HG02885 (cell line): ENCODE results near the gene CBLC.
A peak's percentile ranks its signal among the peaks of the same experiment; 100 is the strongest.
"Not testable (repeated sequence)": the region's sequence is repeated elsewhere in the genome, so short reads cannot be mapped to it uniquely, and the experiment has no call there.

Experiments
- ATAC-seq: cut with Tn5 transposase; IDR thresholded peaks from one replicate; pipeline ENCODE4 v1.9.1; 2021; ENCODE audit warnings: mild to moderate bottlenecking; ENCODE audit not compliant: unreplicated experiment, poor library complexity

CBLC gene

DNA sequence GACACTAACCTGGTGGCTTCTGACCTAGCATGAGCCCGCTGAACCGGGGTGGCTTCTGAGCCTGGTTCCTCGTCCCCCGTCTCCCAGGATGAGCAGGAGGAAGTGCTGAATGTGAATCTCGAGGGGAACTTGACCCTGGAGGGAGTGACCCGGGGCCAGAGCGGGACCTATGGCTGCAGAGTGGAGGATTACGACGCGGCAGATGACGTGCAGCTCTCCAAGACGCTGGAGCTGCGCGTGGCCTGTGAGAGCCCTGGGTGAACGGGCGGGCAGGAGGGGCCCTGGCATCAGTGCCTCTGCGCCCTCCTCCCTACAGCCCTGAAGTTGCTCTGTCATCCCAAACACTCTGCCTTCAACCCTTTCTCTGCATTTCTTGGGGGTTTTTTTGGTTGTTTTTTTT, 36.8 kb downstream of the CBLC start:
- ATAC-seq, result no peak

DNA sequence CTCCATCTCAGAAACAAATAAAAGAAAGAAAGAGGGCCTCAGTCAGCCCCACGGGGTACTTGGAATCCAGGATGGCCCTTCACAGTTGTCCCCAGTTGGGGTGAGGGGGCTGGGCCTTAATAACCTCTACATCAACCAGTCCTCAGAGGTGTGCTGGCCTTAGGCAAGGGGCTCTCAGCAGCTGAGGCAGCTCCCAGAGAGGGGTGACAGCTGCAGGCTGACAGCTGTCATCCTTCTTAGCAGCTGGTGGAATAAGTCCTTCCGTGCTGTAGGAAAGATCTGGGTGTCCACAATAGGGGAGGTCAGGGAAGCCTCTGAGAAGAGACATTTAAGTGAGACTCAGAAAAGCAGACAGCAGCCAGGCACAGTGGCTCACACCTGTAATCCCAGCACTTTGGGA, 38.6 kb downstream of the CBLC start:
- ATAC-seq, result no peak

DNA sequence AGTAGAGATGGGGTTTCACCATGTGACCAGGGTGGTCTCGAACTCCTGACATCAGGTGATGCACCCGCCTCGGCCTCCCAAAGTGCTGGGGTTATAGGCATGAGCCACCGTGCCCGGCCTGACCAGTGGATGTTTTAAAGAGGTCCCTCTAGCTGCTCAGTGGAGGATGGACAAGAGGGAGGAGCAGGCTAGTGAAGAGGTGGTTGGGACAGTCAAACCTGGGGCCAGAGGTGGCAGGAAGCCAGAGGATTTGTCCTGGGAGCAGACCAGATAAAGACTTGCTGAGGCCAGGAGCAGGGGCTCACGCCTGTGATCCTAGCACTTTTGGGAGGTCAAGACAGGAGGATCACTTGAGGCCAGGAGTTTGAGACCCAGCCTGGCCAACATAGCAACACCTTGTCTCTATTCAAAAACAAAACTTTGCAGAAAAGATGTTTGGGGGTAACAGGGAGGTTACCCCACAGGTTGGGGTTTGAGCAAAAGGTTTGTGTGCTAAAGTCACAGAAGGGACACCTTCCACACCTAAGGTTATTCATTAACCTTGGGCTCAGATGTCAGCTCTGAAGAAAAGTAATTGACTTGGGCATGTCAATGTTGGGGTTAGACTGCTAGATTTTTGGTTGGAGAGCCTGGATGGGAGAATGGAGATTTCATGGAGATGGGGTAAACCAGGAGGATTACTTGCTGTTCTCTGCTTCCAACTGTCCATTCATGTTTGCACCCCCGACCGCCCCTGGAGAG, 40.2 kb downstream of the CBLC start:
- no peak for ATAC-seq

DNA sequence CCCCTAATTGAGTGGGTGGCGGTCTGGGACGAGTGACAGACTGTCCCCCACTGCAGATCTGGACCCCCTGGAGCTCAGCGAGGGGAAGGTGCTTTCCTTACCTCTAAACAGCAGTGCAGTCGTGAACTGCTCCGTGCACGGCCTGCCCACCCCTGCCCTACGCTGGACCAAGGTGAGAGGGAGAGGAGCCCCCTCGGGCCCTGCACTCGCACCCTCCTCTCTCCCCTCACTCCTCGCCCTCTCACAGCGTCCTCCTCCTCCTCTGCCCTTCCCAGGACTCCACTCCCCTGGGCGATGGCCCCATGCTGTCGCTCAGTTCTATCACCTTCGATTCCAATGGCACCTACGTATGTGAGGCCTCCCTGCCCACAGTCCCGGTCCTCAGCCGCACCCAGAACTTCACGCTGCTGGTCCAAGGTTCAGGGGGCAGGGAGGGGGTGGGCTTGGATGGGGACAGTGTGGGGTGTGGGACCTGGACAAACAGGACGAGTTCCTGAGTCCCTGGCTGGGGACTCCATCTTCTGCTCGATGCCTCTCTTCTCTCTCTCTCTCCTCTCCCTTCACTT, 40.9 kb downstream of the CBLC start:
- ATAC-seq, result no peak

DNA sequence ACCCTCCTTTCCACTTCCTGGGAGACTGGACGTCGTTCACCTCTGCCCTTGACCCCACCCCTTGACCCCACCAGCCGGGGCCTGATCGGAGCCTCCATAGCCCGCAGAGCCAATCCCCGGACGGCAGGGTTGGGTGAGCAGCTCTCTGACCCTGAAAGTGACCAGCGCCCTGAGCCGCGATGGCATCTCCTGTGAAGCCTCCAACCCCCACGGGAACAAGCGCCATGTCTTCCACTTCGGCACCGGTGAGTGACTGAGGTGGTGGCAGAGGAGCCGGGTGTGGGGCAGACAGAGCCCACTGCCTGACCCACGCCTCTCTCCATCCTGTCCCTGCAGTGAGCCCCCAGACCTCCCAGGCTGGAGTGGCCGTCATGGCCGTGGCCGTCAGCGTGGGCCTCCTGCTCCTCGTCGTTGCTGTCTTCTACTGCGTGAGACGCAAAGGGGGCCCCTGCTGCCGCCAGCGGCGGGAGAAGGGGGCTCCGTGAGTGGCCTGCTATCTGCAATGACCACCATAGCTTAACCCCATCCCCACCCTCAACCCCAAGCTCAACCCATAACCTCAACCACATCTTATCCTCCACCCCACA, 41.6 kb downstream of the CBLC start:
- no peak for ATAC-seq

DNA sequence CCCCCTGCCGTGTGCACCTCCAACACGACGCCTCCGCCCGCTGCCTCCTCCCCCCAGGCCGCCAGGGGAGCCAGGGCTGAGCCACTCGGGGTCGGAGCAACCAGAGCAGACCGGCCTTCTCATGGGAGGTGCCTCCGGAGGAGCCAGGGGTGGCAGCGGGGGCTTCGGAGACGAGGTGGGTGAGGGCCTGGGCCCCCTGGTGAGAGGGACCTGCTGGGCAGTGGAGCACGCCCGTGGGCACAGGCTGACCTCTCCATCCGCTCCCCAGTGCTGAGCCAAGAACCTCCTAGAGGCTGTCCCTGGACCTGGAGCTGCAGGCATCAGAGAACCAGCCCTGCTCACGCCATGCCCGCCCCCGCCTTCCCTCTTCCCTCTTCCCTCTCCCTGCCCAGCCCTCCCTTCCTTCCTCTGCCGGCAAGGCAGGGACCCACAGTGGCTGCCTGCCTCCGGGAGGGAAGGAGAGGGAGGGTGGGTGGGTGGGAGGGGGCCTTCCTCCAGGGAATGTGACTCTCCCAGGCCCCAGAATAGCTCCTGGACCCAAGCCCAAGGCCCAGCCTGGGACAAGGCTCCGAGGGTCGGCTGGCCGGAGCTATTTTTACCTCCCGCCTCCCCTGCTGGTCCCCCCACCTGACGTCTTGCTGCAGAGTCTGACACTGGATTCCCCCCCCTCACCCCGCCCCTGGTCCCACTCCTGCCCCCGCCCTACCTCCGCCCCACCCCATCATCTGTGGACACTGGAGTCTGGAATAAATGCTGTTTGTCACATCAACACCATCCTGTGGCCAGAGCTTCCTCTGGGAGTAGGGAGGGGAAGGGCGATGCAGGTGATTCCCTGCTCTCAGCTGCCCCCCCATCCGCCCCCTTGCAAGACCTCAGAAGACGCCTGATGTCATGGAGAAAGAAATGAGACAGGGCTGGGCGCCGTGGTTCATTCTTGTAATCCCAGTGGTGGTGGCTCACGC, 43.2 kb downstream of the CBLC start:
- ATAC-seq, result no peak

DNA sequence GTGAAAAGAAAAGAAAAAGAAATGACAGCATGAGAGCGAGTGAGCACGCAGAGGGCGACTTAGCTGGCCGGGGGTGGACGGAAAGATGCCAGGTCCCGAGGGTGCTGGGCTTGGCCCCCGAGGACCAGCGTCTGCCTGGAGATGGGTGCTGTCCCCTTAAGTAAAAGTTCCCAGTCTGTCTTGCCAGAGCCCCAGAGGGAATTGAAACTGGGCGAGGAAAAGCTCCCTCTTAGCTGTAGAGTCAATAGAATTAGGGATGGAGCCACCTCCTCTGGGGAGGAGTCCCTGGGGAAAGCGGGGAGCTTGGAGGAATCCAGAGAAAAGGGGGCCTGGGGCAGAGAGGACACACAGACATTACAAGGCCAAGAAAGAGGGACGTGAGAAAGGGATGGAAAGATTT, 44.5 kb downstream of the CBLC start:
- no peak for ATAC-seq

DNA sequence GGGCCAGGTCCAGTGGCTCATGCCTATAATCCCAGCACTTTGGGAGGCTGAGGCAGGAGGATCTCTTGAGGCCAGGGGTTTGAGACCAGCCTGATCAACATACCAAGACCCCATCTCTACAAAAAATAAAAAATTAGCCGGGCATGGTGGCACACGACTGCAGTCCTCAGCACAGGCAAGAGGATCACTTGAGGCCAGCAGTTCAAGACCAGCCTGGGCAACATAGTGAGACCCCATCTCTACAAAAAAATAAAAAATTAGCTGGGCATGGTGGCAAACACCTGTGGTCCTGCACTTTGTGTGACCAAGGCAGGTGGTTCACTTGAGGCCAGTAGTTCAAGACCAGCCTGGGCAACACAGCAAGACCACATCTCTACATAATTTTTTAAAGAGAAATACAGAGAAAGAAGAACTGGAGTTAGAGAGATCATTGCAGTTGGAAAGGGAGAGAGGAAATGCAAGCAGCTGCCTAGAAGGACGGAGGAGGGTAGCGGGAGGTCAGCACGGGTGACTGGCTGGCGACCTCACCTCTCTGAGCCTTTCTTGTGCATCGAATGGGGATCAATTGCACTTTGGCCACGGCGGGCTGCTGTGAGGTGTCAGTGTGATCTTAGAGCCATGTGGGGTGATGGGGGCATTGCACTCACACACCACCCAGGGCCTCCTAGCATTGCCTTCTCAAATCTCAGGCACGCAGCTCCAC, 45.1 kb downstream of the CBLC start:
- ATAC-seq, result no peak

DNA sequence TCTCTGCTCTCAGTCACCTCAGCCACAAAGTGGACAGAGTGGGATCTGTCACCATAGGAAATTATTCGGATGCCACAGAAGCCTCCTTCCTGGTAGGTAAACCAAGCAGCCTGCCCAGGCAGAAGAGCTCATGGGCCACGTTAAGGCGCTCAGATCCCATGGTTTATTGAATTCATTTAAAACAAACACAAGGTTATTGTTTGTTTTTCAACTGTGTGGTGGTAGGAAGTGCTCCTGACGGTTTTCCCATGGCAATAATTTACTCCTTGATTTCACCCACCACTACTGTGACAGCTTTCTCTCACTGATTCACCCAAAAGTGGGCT, 45.6 kb downstream of the CBLC start:
- no peak for ATAC-seq

DNA sequence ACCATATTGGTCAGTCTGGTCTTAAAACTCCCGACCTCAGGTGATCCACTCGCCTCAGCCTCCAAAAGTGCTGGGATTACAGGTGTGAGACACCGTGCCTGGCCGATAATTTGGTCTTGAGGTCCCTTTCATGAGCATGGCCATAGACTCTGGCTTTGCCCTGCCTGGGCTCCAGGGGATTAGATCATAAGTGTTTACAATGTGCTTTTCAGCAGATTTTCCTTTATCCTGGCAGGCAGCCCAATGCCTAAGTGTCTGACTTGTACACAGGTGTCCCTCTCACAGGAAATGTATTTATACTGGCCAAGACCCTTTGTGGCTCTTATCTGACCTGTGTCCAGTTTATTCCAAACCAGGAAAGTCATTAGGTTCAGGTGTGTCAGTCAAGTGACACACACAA, 47.1 kb downstream of the CBLC start:
- no peak for ATAC-seq

DNA sequence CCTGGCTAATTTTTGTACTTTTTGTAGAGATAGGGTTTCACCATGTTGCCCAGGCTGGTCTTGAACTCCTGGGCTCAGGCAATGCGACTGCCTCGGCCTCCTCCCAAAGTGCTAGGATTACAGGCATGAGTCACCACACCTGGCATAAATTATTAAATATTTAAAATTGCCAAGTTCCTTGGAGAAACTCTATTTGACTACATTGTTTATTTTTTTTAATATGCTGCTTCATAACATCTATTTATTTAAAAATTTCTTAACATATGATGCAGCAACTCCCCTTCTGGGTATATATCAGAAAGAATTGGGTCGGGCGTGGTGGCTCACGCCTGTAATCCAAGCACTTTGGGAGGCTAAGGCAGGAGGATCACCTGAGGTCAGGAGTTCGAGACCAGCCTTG, 55.2 kb downstream of the CBLC start:
- not testable (repeated sequence) for ATAC-seq

DNA sequence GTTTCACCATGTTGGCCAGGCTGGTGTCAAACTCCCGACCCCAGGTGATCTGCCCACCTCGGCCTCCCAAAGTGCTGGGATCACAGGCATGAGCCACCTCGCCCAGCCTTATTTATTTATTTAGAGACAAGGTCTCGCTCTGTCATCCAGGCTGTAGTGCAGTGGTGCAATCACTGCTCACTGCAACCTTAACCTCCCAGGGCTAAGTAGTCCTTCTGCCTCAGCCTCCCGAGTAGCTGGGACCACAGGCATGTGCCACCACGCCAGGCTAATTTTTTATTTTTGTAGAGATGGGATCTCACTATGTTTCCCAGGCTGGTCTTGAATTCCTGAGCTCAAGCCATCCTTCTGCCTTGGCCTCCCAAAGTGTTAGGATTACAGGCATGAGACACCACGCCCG, 56.7 kb downstream of the CBLC start:
- not testable (repeated sequence) for ATAC-seq

DNA sequence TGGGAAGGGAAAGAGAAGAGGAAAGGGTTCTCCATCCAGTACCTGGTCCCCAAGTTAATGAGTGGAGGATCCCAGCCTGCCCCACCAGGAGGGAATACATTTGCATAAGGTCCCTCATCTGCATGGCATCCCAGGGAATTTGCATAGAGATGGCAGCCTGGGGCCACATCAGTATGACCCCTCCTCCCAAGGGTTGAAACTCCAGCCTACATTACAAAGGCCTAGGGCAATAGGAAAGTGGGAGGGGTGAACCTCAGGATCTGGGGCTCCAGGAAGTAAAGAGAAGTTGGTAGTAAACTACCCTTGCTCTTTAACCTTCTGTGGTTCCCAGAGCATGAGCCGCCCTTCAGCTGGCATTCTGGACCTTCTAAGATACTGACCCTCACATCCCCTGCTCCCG, 61.6 kb downstream of the CBLC start:
- ATAC-seq, result no peak

DNA sequence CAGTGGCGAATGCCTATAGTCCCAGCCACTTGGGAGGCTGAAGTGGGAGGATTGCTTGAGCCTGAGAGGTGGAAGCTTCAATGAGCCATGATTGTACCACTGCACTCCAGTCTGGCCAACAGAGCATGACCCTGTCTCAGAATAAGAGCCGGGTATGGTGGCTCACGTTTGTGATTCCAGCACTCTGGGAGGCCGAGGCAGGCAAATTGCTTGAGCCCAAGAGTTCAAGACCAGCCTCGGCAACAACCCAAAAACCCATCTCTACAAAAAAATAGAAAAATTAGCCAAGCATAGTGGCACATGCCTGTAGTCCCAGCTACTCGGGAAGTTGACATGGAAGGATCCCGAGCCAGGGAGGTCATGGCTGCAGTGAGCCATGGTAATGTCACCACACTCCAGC, 63.1 kb downstream of the CBLC start:
- no peak for ATAC-seq

DNA sequence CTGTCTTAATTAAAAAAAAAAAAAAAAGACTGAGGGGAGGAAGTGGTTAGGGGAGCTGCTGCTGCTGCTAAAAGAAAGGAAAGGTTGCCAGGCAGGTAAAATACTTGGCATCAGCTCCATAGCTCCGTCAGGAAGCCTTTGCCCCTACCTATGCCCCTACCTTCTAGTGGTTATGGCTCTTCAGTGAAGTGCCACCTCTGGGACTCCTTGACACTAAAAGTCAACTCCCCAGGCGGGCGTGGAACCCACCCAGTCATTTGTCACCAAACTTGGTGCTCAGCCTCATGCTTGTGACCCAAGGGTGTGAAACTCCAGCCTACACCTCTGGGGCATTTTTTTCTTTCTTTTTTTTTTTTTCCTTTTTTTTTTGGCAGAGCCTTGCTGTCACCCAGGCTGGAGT, 63.5 kb downstream of the CBLC start:
- ATAC-seq, result no peak

DNA sequence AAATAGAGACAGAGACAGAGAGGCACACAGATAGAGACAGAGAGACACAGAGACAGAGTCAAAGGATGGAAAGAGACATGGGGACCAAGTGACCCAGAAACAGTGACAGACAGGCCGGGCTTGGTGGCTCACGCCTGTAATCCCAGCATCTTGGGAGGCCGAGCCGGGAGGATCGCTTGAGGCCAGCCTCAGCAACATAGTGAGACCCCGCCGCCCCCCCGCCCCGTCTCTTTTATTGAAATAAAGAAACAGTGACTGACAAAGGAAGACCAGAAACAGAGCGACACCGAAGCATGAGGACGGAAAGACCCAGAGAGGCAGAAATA, 67.6 kb downstream of the CBLC start:
- no peak for ATAC-seq

DNA sequence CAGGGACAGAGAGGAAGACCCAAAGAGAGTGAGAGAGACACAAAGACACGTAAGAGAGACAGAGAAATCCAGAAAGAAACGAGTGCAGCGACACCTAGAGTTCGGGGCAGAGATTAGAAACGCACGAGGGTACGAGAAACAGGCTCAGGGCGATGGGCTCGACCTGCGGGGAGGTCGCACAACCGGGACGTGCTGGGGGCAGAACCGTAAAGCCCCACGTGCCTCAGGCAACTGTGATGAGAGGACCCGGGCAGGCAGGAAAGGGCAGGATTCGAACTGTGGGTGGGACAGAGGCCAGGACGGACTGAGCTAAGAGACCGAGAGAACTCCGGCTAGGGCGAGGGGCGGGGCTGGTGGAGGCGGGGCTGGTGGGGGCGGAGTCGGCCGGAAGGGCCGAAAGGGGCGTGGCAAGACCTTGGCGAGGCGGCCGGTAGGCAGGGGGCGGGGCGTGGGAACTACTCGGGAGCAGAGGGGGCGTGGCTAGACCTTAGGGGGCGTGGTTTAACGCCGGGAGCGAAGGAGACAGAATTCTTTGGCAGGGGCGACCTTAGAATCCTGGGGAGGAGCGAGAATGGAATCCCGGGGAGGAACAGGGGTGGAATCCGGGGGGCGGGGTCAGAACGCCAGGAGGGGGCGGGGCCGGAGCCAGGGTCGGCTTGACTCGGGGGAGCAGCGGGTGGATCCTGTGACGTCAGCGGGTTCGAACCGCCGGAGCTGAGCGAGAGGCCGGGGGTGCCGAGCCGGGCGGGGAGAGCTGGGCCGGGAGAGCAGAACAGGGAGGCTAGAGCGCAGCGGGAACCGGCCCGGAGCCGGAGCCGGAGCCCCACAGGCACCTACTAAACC, 68.1 kb downstream of the CBLC start, which contains the start of gene NECTIN2:
Gene NECTIN2 (plus strand): TSS at position 686 of the 843 bp plus-strand sequence. CDS start 229 bp downstream, outside the sequence.
- ATAC-seq, result peak; percentile 44

DNA sequence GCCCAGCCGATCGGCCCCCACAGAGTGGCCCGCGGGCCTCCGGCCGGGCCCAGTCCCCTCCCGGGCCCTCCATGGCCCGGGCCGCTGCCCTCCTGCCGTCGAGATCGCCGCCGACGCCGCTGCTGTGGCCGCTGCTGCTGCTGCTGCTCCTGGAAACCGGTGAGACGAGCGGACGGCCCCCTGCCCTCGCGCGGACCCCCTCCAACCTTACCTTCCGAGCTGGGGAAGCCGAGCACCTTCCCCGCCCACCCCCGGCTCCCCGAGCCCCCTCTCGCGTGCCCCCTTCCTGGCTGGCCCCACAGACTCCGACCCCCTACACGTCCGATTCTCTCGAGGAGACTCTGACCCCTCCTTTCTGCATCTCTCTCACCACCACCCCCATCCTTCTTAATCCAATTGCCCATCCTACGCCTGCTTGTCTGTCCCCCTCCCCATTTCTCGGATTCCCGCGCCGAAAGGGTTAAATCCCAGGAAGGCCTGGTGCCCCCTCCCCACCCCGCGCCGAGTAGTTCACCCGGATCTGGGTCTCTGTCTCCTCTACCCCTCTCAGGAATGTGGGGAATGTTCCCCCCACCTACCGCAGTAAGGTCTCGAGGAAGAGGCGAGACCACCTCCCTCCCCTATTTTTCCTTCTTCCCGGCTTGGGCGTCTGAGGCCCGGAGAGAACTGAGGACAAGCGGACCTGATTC, 68.9 kb downstream of the CBLC start:
- ATAC-seq, result no peak
